HG03342 (cell line): ENCODE results near the gene DUSP5.

Source experiments
- ATAC-seq: cut with Tn5 transposase; IDR thresholded peaks from one replicate; pipeline ENCODE4 v1.9.1; 2021; ENCODE audit warnings: mild to moderate bottlenecking, moderate library complexity; ENCODE audit not compliant: unreplicated experiment

The DUSP5 gene

GRCh38 chr10:110480387-110480786, 17.3 kb upstream of the DUSP5 start:
- no peak for ATAC-seq

- no peak for ATAC-seq
Measured at GRCh38 chr10:110481919-110482318, 15.8 kb upstream of the DUSP5 start.

GRCh38 chr10:110483633-110484032, 14.1 kb upstream of the DUSP5 start:
- no peak for ATAC-seq

GRCh38 chr10:110485541-110485940, 12.2 kb upstream of the DUSP5 start:
- ATAC-seq: no peak

GRCh38 chr10:110486680-110487410, 10.9 kb upstream of the DUSP5 start:
- no peak for ATAC-seq

- no peak for ATAC-seq
Measured at GRCh38 chr10:110487411-110488331, 10.0 kb upstream of the DUSP5 start.

GRCh38 chr10:110488332-110488681, 9.4 kb upstream of the DUSP5 start:
- no peak for ATAC-seq

- ATAC-seq: no peak
Measured at GRCh38 chr10:110488940-110489339, 8.8 kb upstream of the DUSP5 start.

- no peak for ATAC-seq
Measured at GRCh38 chr10:110490640-110491039, 7.1 kb upstream of the DUSP5 start.

- no peak for ATAC-seq
Measured at GRCh38 chr10:110491346-110491745, 6.4 kb upstream of the DUSP5 start.

- peak; percentile 57 for ATAC-seq
Measured at GRCh38 chr10:110492069-110492822, 5.5 kb upstream of the DUSP5 start.

GRCh38 chr10:110493832-110494426, 3.8 kb upstream of the DUSP5 start:
- no peak for ATAC-seq

GRCh38 chr10:110494532-110494931, 3.2 kb upstream of the DUSP5 start:
- no peak for ATAC-seq

GRCh38 chr10:110495731-110496552, 1.8 kb upstream of the DUSP5 start:
- ATAC-seq: no peak

GRCh38 chr10:110496553-110497437, 912 bp upstream of the DUSP5 start:
- no peak for ATAC-seq

- peak; percentile 9 for ATAC-seq
Measured at GRCh38 chr10:110498087-110498981, 627 bp downstream of the DUSP5 start.

- ATAC-seq: no peak
Measured at GRCh38 chr10:110498982-110499795, 1.5 kb downstream of the DUSP5 start.
